AG04449 (cell line): Measurements from ENCODE around the gene CPNE6.

Source experiments
- CTCF ChIA-PET: fragments of 350-600 bp; formaldehyde crosslinking; extraction: SDS; loops from one replicate; lab custom pipeline; 2021; ENCODE audit warnings: antibody characterized with exemption; lab: Yijun Ruan, JAX
- POLR2A ChIA-PET: fragments of 400-600, 350-600 bp; formaldehyde crosslinking; extraction: SDS; loops from one replicate; lab custom pipeline; 2020; ENCODE audit warnings: antibody characterized with exemption, inconsistent platforms; lab: Yijun Ruan, JAX
- DNase-seq: peaks from one replicate; pipeline ENCODE4 v3.0.0-alpha.2; 2010; ENCODE audit warnings: low read depth, low spot score
- H3K4me3 ChIP-seq: 2 replicates; pipeline ENCODE4 v1.5.1; 2011; ENCODE audit warnings: low read depth, mild to moderate bottlenecking, control low read depth, low read length
- TF ChIP-seq, protein P1 (sequence below): IDR thresholded peaks from one replicate; pipeline ENCODE4 v1.5.1; 2011; ENCODE audit warnings: mild to moderate bottlenecking, moderate library complexity, low read length, control low read depth, inconsistent platforms; ENCODE audit not compliant: insufficient read depth; ENCODE audit errors: missing control alignments

The CPNE6 gene

GRCh38 chr14:24126939-24127338, 55.6 kb downstream of the CPNE6 start:
- TF ChIP-seq, protein P1, sequence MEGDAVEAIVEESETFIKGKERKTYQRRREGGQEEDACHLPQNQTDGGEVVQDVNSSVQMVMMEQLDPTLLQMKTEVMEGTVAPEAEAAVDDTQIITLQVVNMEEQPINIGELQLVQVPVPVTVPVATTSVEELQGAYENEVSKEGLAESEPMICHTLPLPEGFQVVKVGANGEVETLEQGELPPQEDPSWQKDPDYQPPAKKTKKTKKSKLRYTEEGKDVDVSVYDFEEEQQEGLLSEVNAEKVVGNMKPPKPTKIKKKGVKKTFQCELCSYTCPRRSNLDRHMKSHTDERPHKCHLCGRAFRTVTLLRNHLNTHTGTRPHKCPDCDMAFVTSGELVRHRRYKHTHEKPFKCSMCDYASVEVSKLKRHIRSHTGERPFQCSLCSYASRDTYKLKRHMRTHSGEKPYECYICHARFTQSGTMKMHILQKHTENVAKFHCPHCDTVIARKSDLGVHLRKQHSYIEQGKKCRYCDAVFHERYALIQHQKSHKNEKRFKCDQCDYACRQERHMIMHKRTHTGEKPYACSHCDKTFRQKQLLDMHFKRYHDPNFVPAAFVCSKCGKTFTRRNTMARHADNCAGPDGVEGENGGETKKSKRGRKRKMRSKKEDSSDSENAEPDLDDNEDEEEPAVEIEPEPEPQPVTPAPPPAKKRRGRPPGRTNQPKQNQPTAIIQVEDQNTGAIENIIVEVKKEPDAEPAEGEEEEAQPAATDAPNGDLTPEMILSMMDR: no peak
- ChIA-PET CTCF (interaction anchor here (0.9 to 2.3 kb wide), 7 partner anchors 11 to 180 kb away, joined by 3 to 9 read pairs (median 3); partner anchors contain the start of genes EMC9 and IRF9), POLR2A (interaction anchor here (1.0 kb wide), 1 partner anchor 9 kb away, joined by 3 read pairs; the partner anchor contains the start of gene PSME1)
- H3K4me3 ChIP-seq: no peak overlapping the region
- DNase-seq: no peak

DNA sequence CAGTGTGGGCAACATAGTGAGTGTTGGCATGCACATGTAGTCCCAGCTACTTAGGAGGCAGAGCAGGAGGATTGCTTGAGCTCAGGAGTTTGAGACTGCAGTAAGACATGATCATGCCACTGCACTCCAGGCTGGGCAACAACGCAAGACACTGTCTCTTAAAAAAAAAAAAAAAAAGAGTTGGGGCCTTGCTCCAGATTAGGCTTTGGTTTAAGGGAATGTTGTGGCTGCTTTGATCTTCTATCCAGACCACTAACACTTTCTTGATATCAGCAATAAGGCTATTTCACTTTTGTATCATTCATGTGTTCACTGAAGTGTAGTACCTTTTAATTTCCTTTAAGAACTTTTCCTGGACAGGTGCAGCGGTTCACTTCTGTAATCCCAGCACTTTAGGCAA, 56.3 kb downstream of the CPNE6 start:
- ChIA-PET CTCF (interaction anchor here (0.9 to 2.3 kb wide), 6 partner anchors 12 to 70 kb away, joined by 3 to 9 read pairs (median 4); partner anchors contain the start of genes EMC9 and IRF9), POLR2A (interaction anchor here (1.0 kb wide), 1 partner anchor 8 kb away, joined by 3 read pairs; the partner anchor contains the start of gene PSME1)
- no peak overlapping the region for H3K4me3 ChIP-seq
- TF ChIP-seq, protein P1: no peak
- DNase-seq: no peak
